DND-41 (cell line): Measurements from ENCODE around the gene MATK.

Source experiments
- EZH2 ChIP-seq: IDR thresholded peaks from 3 replicates; pipeline ENCODE4 v1.6.1; 2012; ENCODE audit warnings: borderline replicate concordance, low read depth, mild to moderate bottlenecking, moderate library complexity, low read length, inconsistent platforms; ENCODE audit not compliant: severe bottlenecking
- TF ChIP-seq, protein P1 (sequence below): IDR thresholded peaks from 2 replicates; pipeline ENCODE4 v1.5.1; 2012; ENCODE audit warnings: borderline replicate concordance, low read length, moderate library complexity, mild to moderate bottlenecking; ENCODE audit not compliant: poor library complexity, severe bottlenecking; ENCODE audit errors: extremely low read depth

DNA sequence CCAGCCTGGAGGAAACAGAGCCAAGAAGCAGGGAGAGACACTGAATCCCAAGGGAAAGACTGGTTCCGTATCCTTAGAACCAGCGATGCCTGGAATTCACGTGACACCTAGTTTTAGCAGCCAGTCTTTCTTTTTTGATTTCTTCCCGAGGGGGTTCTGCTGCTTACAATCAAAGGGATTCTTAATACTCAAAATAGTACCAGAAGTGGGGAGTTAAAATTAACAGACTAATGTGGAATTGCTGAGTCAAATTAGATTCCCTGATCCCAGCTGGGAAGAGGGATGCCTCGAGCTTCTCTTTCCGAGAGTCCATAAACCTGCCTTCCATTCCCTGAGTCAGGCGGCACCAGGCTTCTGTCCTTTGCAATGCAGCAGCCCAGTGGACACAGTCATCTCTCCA lies 4.8 kb upstream of the MATK start:
- TF ChIP-seq, protein P1, sequence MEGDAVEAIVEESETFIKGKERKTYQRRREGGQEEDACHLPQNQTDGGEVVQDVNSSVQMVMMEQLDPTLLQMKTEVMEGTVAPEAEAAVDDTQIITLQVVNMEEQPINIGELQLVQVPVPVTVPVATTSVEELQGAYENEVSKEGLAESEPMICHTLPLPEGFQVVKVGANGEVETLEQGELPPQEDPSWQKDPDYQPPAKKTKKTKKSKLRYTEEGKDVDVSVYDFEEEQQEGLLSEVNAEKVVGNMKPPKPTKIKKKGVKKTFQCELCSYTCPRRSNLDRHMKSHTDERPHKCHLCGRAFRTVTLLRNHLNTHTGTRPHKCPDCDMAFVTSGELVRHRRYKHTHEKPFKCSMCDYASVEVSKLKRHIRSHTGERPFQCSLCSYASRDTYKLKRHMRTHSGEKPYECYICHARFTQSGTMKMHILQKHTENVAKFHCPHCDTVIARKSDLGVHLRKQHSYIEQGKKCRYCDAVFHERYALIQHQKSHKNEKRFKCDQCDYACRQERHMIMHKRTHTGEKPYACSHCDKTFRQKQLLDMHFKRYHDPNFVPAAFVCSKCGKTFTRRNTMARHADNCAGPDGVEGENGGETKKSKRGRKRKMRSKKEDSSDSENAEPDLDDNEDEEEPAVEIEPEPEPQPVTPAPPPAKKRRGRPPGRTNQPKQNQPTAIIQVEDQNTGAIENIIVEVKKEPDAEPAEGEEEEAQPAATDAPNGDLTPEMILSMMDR, result no peak
- no peak for TF ChIP-seq EZH2
